H9 (cell line): Measurements from ENCODE around the gene TTC39B. TPM values are rescaled to one million over a fixed set of nuclear protein-coding genes. Genes with fewer than 3 reads are reported as not detected.

Experiments used
- DNase-seq: peaks from one replicate; pipeline ENCODE4 v3.0.0-alpha.2; 2017
- H2AFZ ChIP-seq: one replicate; pipeline ENCODE4 v1.6.1; 2013; ENCODE audit warnings: mild to moderate bottlenecking, low read length, control low read depth, moderate library complexity
- H2AK5ac ChIP-seq: 2 replicates; pipeline ENCODE4 v1.6.1; 2013; ENCODE audit warnings: low read length, control low read depth, mixed read lengths; ENCODE audit not compliant: insufficient read length
- H2BK120ac ChIP-seq: one replicate; pipeline ENCODE4 v1.6.1; 2013; ENCODE audit warnings: low read depth, mild to moderate bottlenecking, low read length, control low read depth, inconsistent platforms; ENCODE audit not compliant: poor library complexity, severe bottlenecking
- H2BK12ac ChIP-seq: 2 replicates; pipeline ENCODE4 v1.6.1; 2013; ENCODE audit warnings: low read length, control low read depth, mixed read lengths, low read depth; ENCODE audit not compliant: insufficient read length
- H2BK15ac ChIP-seq: 2 replicates; pipeline ENCODE4 v1.6.1; 2013; ENCODE audit warnings: low read depth, low read length, control low read depth
- H2BK20ac ChIP-seq: one replicate; pipeline ENCODE4 v1.6.1; 2013; ENCODE audit warnings: low read depth, mild to moderate bottlenecking, low read length, control low read depth, inconsistent platforms; ENCODE audit not compliant: poor library complexity, severe bottlenecking
- H2BK5ac ChIP-seq: 2 replicates; pipeline ENCODE4 v1.6.1; 2013; ENCODE audit warnings: low read length, control low read depth, mixed read lengths; ENCODE audit not compliant: insufficient read length
- H3K14ac ChIP-seq: 2 replicates; pipeline ENCODE4 v1.6.1; 2013; ENCODE audit warnings: low read length, control low read depth; ENCODE audit not compliant: insufficient read depth
- H3K18ac ChIP-seq: 2 replicates; pipeline ENCODE4 v1.6.1; 2013; ENCODE audit warnings: low read depth, mild to moderate bottlenecking, mixed read lengths, low read length, control low read depth; ENCODE audit not compliant: insufficient read length
- H3K23ac ChIP-seq: 2 replicates; pipeline ENCODE4 v1.6.1; 2013; ENCODE audit warnings: low read length, control low read depth, mixed read lengths, low read depth; ENCODE audit not compliant: insufficient read length
- H3K23me2 ChIP-seq: 2 replicates; pipeline ENCODE4 v1.6.1; 2013; ENCODE audit warnings: low read depth, mild to moderate bottlenecking, mixed read lengths, low read length, control low read depth; ENCODE audit not compliant: insufficient read length, poor library complexity, severe bottlenecking
- H3K27ac ChIP-seq: 2 replicates; pipeline ENCODE4 v1.5.1; 2013; ENCODE audit warnings: low read length, control low read depth, mixed read lengths, low read depth; ENCODE audit not compliant: insufficient read length
- H3K27me3 ChIP-seq: 2 replicates; pipeline ENCODE4 v1.6.1; 2013; ENCODE audit warnings: low read length, control low read depth, inconsistent platforms; ENCODE audit not compliant: insufficient read depth
- H3K4ac ChIP-seq: 2 replicates; pipeline ENCODE4 v1.6.1; 2013; ENCODE audit warnings: low read depth, mild to moderate bottlenecking, control low read depth, inconsistent platforms, low read length, moderate library complexity
- H3K4me1 ChIP-seq: 2 replicates; pipeline ENCODE4 v1.6.1; 2013; ENCODE audit warnings: low read length, control low read depth, inconsistent platforms; ENCODE audit not compliant: insufficient read depth
- H3K4me2 ChIP-seq: 2 replicates; pipeline ENCODE4 v1.6.1; 2013; ENCODE audit warnings: low read length, control low read depth, mixed read lengths; ENCODE audit not compliant: insufficient read length, insufficient read depth
- H3K56ac ChIP-seq: 2 replicates; pipeline ENCODE4 v1.6.1; 2013; ENCODE audit warnings: low read depth, mild to moderate bottlenecking, mixed read lengths, low read length, control low read depth; ENCODE audit not compliant: insufficient read length
- H3K79me1 ChIP-seq: 2 replicates; pipeline ENCODE4 v1.6.1; 2013; ENCODE audit warnings: low read depth, mild to moderate bottlenecking, moderate library complexity, low read length, control low read depth, inconsistent platforms; ENCODE audit not compliant: insufficient read depth, poor library complexity, severe bottlenecking
- H3K79me2 ChIP-seq: 2 replicates; pipeline ENCODE4 v1.6.1; 2013; ENCODE audit warnings: low read length, control low read depth, inconsistent platforms; ENCODE audit not compliant: insufficient read depth
- H3K9ac ChIP-seq: 2 replicates; pipeline ENCODE4 v1.6.1; 2013; ENCODE audit warnings: low read length, control low read depth, mixed read lengths; ENCODE audit not compliant: insufficient read length; ENCODE audit errors: extremely low read depth
- H3K9me3 ChIP-seq: one replicate; pipeline ENCODE4 v1.6.1; 2013; ENCODE audit warnings: low read depth, low read length, inconsistent platforms; ENCODE audit not compliant: control insufficient read depth
- H3T11ph ChIP-seq: one replicate; pipeline ENCODE4 v1.6.1; 2013; ENCODE audit warnings: mild to moderate bottlenecking, low read length, control low read depth, inconsistent platforms
- H4K20me1 ChIP-seq: one replicate; pipeline ENCODE4 v1.6.1; 2013; ENCODE audit not compliant: control insufficient read depth, insufficient read length, insufficient read depth
- H4K5ac ChIP-seq: 2 replicates; pipeline ENCODE4 v1.6.1; 2013; ENCODE audit warnings: low read depth, mild to moderate bottlenecking, mixed read lengths, low read length, control low read depth; ENCODE audit not compliant: insufficient read length
- H4K8ac ChIP-seq: replicated peaks from 2 replicates; pipeline ENCODE4 v1.6.1; 2013; ENCODE audit warnings: low read length, control low read depth, mixed read lengths, low read depth; ENCODE audit not compliant: insufficient read length
- H4K91ac ChIP-seq: 2 replicates; pipeline ENCODE4 v1.6.1; 2013; ENCODE audit warnings: low read depth, mild to moderate bottlenecking, moderate library complexity, mixed read lengths, low read length, control low read depth; ENCODE audit not compliant: insufficient read length
- H3K27ac Mint-ChIP-seq, 3 experiments: 2 replicates in 2 of 3; 3 replicates in 1 of 3; pipeline ENCODE4 v1.8.0; 2020 to 2021; ENCODE audit warnings: mixed read lengths in 3 of 3, mild to moderate bottlenecking in 1 of 3, moderate library complexity in 1 of 3
- H3K27me3 Mint-ChIP-seq: 2 replicates; pipeline ENCODE4 v1.8.0; 2021; ENCODE audit warnings: low read depth, mild to moderate bottlenecking, moderate library complexity, mixed read lengths
- H3K36me3 Mint-ChIP-seq, 3 experiments: 2 replicates in 2 of 3; 3 replicates in 1 of 3; pipeline ENCODE4 v1.8.0; 2020 to 2021; ENCODE audit warnings: low read depth in 3 of 3, mixed read lengths in 3 of 3; ENCODE audit not compliant: insufficient read depth in 1 of 3
- H3K4me1 Mint-ChIP-seq, 2 experiments: 2 replicates each; pipeline ENCODE4 v1.8.0; 2020; ENCODE audit warnings: mixed read lengths in 2 of 2
- H3K4me3 Mint-ChIP-seq, 2 experiments: 2 replicates in 1 of 2; 3 replicates in 1 of 2; pipeline ENCODE4 v1.8.0; 2020 to 2021; ENCODE audit warnings: mild to moderate bottlenecking in 2 of 2, mixed read lengths in 2 of 2, moderate library complexity in 1 of 2
- H3K9me3 Mint-ChIP-seq, 2 experiments: 2 replicates in 1 of 2; 3 replicates in 1 of 2; pipeline ENCODE4 v1.8.0; 2020; ENCODE audit warnings: mild to moderate bottlenecking in 2 of 2, mixed read lengths in 2 of 2, moderate library complexity in 1 of 2
- WGBS: extraction: QIAGEN DNeasy Blood & Tissue Kit; methylation state at CpG from one replicate; pipeline ENCODE4 v1.1.7; 2013; ENCODE audit warnings: missing lambda C conversion rate, low lambda C conversion rate, mixed read lengths; ENCODE audit not compliant: insufficient read length; ENCODE audit errors: extremely low coverage; 5-methylcytosine and 5-hydroxymethylcytosine counted together
- total RNA-seq: library from RNA; stranded (reverse); gene quantifications from 2 replicates; pipeline ENCODE4 v1.2.1, GENCODE V29; 2021
- TF ChIP-seq, protein P1 (sequence below): fragments of 200-600 bp; sonication (generic); conservative IDR thresholded peaks from 3 replicates; pipeline ENCODE4 v1.8.0; 2021; ENCODE audit warnings: antibody characterized with exemption, mild to moderate bottlenecking

The TTC39B gene
- total RNA-seq, 1 experiment from 2014 or later, result 8.2 TPM

DNA sequence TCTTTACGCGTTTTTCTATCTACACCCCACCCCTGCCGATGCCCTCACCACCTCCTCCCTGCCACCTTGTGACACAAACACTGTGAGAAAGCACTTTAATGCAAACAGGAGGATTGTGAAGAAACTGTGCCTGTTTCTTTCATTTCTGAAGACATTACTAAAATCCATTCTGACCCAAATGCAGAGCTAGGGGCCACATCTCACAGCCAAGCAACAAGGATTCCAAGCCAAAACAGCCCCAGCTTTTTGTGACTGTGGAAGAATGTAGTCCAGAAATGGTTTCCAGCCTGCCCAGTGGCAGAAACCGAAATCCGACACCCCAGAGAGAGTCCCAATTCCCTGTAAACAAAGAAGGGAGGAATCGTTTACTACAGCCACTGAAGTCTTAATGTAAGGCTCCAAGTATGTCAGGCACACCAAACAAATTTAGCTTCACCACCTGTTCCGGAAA is 190.9 kb downstream of the TTC39B start:
- Mint-ChIP-seq H3K27me3 (no peaks in the 10 kb centered on the region), H3K4me3 (no peak overlapping the region), H3K36me3 (no peaks in the 10 kb centered on the region), H3K9me3 (no peaks in the 10 kb centered on the region), H3K4me1 (peaks cover 24 to 26% of the 10 kb centered on the region in 2 experiments), H3K27ac (peak overlapping the region; percentile 2 to 53 (median 50); a peak in 6 of 7 replicates)
- H3K23me2 ChIP-seq, result no peaks in the 10 kb centered on the region
- no CpG with 5 or more reads among the region's 7 CpGs for WGBS
- DNase-seq, result no peak
- peak overlapping the region; percentile 31 for H2BK12ac ChIP-seq
- H2BK15ac ChIP-seq, result no peak overlapping the region
- H4K91ac ChIP-seq, result no peak overlapping the region
- peaks cover 12% of the 10 kb centered on the region; the same call in 1 of the 2 replicates for H3K4me1 ChIP-seq
- H4K8ac ChIP-seq, result peak overlapping the region; percentile 35
- no peaks in the 10 kb centered on the region for H3K79me2 ChIP-seq
- no peak overlapping the region for H3K9ac ChIP-seq
- H3K14ac ChIP-seq, result no peak overlapping the region
- H2AK5ac ChIP-seq, result no peak overlapping the region
- no peak overlapping the region for H3K4ac ChIP-seq
- H3K27me3 ChIP-seq, result no peaks in the 10 kb centered on the region
- peak overlapping the region; percentile 98 for H2AFZ ChIP-seq
- no peak overlapping the region for H3K27ac ChIP-seq
- peak overlapping the region; percentile 83 for H2BK20ac ChIP-seq
- no peak overlapping the region for H4K5ac ChIP-seq
- no peak overlapping the region for H2BK5ac ChIP-seq
- H3T11ph ChIP-seq, result no peak overlapping the region
- H3K9me3 ChIP-seq, result no peaks in the 10 kb centered on the region
- TF ChIP-seq, protein P1, sequence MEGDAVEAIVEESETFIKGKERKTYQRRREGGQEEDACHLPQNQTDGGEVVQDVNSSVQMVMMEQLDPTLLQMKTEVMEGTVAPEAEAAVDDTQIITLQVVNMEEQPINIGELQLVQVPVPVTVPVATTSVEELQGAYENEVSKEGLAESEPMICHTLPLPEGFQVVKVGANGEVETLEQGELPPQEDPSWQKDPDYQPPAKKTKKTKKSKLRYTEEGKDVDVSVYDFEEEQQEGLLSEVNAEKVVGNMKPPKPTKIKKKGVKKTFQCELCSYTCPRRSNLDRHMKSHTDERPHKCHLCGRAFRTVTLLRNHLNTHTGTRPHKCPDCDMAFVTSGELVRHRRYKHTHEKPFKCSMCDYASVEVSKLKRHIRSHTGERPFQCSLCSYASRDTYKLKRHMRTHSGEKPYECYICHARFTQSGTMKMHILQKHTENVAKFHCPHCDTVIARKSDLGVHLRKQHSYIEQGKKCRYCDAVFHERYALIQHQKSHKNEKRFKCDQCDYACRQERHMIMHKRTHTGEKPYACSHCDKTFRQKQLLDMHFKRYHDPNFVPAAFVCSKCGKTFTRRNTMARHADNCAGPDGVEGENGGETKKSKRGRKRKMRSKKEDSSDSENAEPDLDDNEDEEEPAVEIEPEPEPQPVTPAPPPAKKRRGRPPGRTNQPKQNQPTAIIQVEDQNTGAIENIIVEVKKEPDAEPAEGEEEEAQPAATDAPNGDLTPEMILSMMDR, result no peak
- peak overlapping the region; percentile 25 for H3K4me2 ChIP-seq
- H3K23ac ChIP-seq, result no peak overlapping the region
- no peak overlapping the region for H3K56ac ChIP-seq
- H4K20me1 ChIP-seq, result no peaks in the 10 kb centered on the region
- H3K18ac ChIP-seq, result no peak overlapping the region
- no peaks in the 10 kb centered on the region for H3K79me1 ChIP-seq
- peak overlapping the region; percentile 36 for H2BK120ac ChIP-seq
